ENCODE results near the gene LPCAT2. TPM values are rescaled to one million over a fixed set of nuclear protein-coding genes. Genes with fewer than 3 reads are reported as not detected.

Gene LPCAT2
- total RNA-seq, 1 experiment from 2014 or later, result 62.1 TPM

DNA sequence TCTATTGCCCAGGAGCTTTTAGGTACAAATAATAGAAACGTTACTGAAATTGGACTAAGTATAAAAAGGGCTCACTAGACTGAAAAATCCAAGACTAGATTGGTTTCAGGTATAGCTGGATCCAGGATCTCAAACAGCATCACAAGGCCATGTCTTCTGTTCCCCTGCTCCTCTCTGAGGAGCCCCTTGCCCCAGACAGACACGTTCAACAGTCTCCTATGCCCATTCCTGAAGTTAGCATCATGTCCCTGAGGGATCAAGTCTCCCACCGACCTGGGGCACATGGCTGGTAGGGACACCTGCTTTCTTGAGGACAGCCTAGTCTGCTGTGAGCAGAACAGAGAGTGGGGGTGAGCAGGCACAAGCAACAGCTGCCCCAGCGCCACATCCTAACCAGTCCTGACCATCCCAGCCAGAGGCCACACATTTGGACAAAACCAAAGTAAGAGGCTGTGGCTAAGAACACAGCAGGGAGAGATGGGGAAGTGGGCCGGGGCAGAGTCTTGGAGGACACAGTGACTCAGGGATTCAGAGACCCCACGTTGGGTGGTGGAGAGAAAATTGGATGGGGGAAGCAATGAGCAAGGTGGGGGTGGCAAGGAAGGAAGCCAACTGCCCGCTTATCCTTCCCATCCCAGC, 40.4 kb upstream of the LPCAT2 start:
- DNase-seq (ENCODE audit: low read depth, low spot score) (no peak), ATAC-seq (no peak)
- Histone ChIP-seq H3K36me3 (ENCODE audit: control insufficient read depth, insufficient read depth, low read length) (no peaks in the 10 kb centered on the region), H3K4me1 (ENCODE audit: control insufficient read depth, insufficient read depth, low read length) (peaks cover 41% of the 10 kb centered on the region), H3K4me3 (ENCODE audit: low read depth in 2 of 2, low read length in 2 of 2) (no peak overlapping the region), H3K9me3 (ENCODE audit: control insufficient read depth, insufficient read depth, low read depth, low read length) (no peaks in the 10 kb centered on the region), H3K27ac (ENCODE audit: low read length) (peak overlapping the region; percentile 91), H3K27me3 (ENCODE audit: control insufficient read depth, insufficient read depth, low read length) (no peaks in the 10 kb centered on the region)
- TF ChIP-seq, protein P1, sequence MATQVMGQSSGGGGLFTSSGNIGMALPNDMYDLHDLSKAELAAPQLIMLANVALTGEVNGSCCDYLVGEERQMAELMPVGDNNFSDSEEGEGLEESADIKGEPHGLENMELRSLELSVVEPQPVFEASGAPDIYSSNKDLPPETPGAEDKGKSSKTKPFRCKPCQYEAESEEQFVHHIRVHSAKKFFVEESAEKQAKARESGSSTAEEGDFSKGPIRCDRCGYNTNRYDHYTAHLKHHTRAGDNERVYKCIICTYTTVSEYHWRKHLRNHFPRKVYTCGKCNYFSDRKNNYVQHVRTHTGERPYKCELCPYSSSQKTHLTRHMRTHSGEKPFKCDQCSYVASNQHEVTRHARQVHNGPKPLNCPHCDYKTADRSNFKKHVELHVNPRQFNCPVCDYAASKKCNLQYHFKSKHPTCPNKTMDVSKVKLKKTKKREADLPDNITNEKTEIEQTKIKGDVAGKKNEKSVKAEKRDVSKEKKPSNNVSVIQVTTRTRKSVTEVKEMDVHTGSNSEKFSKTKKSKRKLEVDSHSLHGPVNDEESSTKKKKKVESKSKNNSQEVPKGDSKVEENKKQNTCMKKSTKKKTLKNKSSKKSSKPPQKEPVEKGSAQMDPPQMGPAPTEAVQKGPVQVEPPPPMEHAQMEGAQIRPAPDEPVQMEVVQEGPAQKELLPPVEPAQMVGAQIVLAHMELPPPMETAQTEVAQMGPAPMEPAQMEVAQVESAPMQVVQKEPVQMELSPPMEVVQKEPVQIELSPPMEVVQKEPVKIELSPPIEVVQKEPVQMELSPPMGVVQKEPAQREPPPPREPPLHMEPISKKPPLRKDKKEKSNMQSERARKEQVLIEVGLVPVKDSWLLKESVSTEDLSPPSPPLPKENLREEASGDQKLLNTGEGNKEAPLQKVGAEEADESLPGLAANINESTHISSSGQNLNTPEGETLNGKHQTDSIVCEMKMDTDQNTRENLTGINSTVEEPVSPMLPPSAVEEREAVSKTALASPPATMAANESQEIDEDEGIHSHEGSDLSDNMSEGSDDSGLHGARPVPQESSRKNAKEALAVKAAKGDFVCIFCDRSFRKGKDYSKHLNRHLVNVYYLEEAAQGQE (IDR thresholded peaks at IDR 0.05; ENCODE audit: insufficient read depth in 1 of 2, low read depth in 2 of 2, low read length in 1 of 2), result no peak
- no peak for TF ChIP-seq SIN3A (IDR thresholded peaks at IDR 0.05; ENCODE audit: borderline replicate concordance, insufficient read depth, low read depth, low read length)
- TF ChIP-seq POLR2AphosphoS5 (IDR thresholded peaks at IDR 0.05; ENCODE audit: low read depth, low read length), result no peak
- TF ChIP-seq CTCF (IDR thresholded peaks at IDR 0.05), result no peak
- TF ChIP-seq TCF7L2 (IDR thresholded peaks at IDR 0.05; ENCODE audit: low read depth, low read length), result no peak
- BruUV-seq (replicated peaks), result no TSS peak
- CTCF ChIA-PET, result no interaction called here
- POLR2A ChIA-PET, result no interaction called here
- intact Hi-C loops (cut with micrococcal nuclease; ENCODE audit: unreplicated experiment), result loop anchor here (5.0 kb wide), 1 partner anchor 34 kb away; no protein-coding TSS in a partner anchor
- in situ Hi-C loops (cut with HindIII; ENCODE audit: low pct_unique_long_range_greater_than_20kb, low sequenced_read_pairs), result no loop called here

- CTCF ChIA-PET, result interaction anchor here (0.6 kb wide), 1 partner anchor 34 kb away, joined by 6 read pairs; no protein-coding TSS in a partner anchor
- in situ Hi-C loops (cut with HindIII; ENCODE audit: low pct_unique_long_range_greater_than_20kb, low sequenced_read_pairs), result no loop called here
- ATAC-seq, result no peak
Observed at GRCh38 chr16:55469821-55470532, 38.9 kb upstream of the LPCAT2 start.

More at GRCh38 chr16:55469821-55470532, 38.9 kb upstream of the LPCAT2 start:
- Histone ChIP-seq H3K9me3 (ENCODE audit: control insufficient read depth, insufficient read depth, low read depth, low read length) (no peaks in the 10 kb centered on the region), H3K36me3 (ENCODE audit: control insufficient read depth, insufficient read depth, low read length) (no peaks in the 10 kb centered on the region), H3K4me1 (ENCODE audit: control insufficient read depth, insufficient read depth, low read length) (peaks cover 41% of the 10 kb centered on the region), H3K27me3 (ENCODE audit: control insufficient read depth, insufficient read depth, low read length) (no peaks in the 10 kb centered on the region), H3K4me3 (ENCODE audit: low read depth in 2 of 2, low read length in 2 of 2) (no peak overlapping the region), H3K27ac (ENCODE audit: low read length) (peak overlapping the region; percentile 91)
- intact Hi-C loops (cut with micrococcal nuclease; ENCODE audit: unreplicated experiment), result loop anchor here (5.0 kb wide), 2 partner anchors 32 to 377 kb away; no protein-coding TSS in a partner anchor
- TF ChIP-seq TCF7L2 (IDR thresholded peaks at IDR 0.05; ENCODE audit: low read depth, low read length) (no peak), CTCF (IDR thresholded peaks at IDR 0.05) (no peak), POLR2AphosphoS5 (IDR thresholded peaks at IDR 0.05; ENCODE audit: low read depth, low read length) (no peak), SIN3A (IDR thresholded peaks at IDR 0.05; ENCODE audit: borderline replicate concordance, insufficient read depth, low read depth, low read length) (no peak)
- TF ChIP-seq, protein P1 (IDR thresholded peaks at IDR 0.05; ENCODE audit: insufficient read depth in 1 of 2, low read depth in 2 of 2, low read length in 1 of 2), result no peak
- POLR2A ChIA-PET, result interaction anchor here (0.7 kb wide), 1 partner anchor 41 kb away, joined by 4 read pairs; no protein-coding TSS in a partner anchor
- BruUV-seq (replicated peaks), result no TSS peak
- DNase-seq (ENCODE audit: low read depth, low spot score), result no peak

All from Panc1 (cell line).